Prostate gland (tissue), 2 donors: ENCODE data around the gene ITPR2. TPM values are rescaled to one million over a fixed set of nuclear protein-coding genes. Genes with fewer than 3 reads are reported as not detected.

Experiments used
- DNase-seq: peaks from one replicate; pipeline ENCODE4 v3.0.0-alpha.2; 2019; ENCODE audit warnings: low spot score
- H3K27ac ChIP-seq, 2 donors: fragments of 200-600 bp; sonication (generic); 2 replicates each; pipeline ENCODE4 v1.5.1; 2017 to 2019
- H3K27me3 ChIP-seq: fragments of 200-600 bp; sonication (generic); replicated peaks from 2 replicates; pipeline ENCODE4 v1.5.1; 2019; ENCODE audit not compliant: insufficient read depth
- H3K36me3 ChIP-seq, 2 donors: fragments of 200-600 bp; sonication (generic); 1 replicate in 1 of 2; 2 replicates in 1 of 2; pipeline versions ENCODE4 v1.5.1 to v1.8.1; 2017 to 2019
- H3K4me1 ChIP-seq: fragments of 200-600 bp; sonication (generic); replicated peaks from 2 replicates; pipeline ENCODE4 v1.5.1; 2019
- H3K4me3 ChIP-seq, 2 donors: fragments of 200-600 bp; sonication (generic); 2 replicates each; pipeline ENCODE4 v1.5.1; 2017 to 2019
- H3K9me3 ChIP-seq: fragments of 200-600 bp; sonication (generic); 2 replicates; pipeline ENCODE4 v1.5.1; 2017
- POLR2A ChIP-seq: fragments of 450-650 bp; IDR thresholded peaks from one replicate; pipeline ENCODE4 v1.6.1; 2016; ENCODE audit warnings: antibody characterized with exemption, mild to moderate bottlenecking
- POLR2AphosphoS5 ChIP-seq: sonication (generic); formaldehyde crosslinking; IDR thresholded peaks from one replicate; pipeline ENCODE4 v1.6.1; 2017; ENCODE audit warnings: antibody characterized with exemption
- WGBS: methylation state at CpG from one replicate; pipeline ENCODE4 v1.1.5; 2018; 5-methylcytosine and 5-hydroxymethylcytosine counted together
- intact Hi-C: fragments of 100-400 bp; cut with DNase I; formaldehyde crosslinking; loops from one replicate; pipeline ENCODE4 v1.14.2; 2022
- total RNA-seq, 2 donors: library from RNA; depleted of rRNA; stranded (reverse); fragments of >200 nt; gene quantifications; one replicate each; pipeline ENCODE4 v1.1.0, GENCODE V29; 2016
- TF ChIP-seq, protein P1 (sequence below), 4 experiments: fragments of 200-600 bp in 2 of 4; fragments of 450-650 bp in 2 of 4; sonication (generic) in 2 of 4; IDR thresholded peaks; 1 replicate in 3 of 4; 2 replicates in 1 of 4; pipeline ENCODE4 v1.5.1; 2016 to 2019; ENCODE audit warnings: antibody characterized with exemption in 4 of 4, mild to moderate bottlenecking in 2 of 4, moderate library complexity in 2 of 4

ITPR2 gene
- total RNA-seq, 2 donors from 2014 or later = 30.0 to 44.4 TPM

DNA sequence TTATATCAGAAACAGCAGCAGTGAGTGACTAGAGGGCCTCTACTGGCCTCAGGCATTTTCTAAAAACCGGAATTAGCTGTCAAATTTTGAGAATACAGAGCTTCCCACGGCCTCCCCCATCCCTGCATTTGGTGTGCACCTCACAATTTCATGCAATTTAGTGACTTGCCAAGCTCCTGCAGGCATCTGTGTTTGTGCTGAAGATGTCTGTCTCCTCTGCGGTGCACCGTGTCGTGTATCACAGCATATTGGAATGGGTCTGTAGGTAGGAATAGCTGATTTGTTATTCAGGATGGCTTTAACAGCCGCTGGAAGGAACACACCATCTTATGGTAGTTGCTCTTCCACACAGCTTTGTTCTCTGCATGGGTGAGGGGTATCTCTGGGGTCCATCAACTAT is 497.3 kb downstream of the ITPR2 start:
- Histone ChIP-seq H3K27me3 (no peaks in the 10 kb centered on the region), H3K4me1 (no peaks in the 10 kb centered on the region), H3K9me3 (no peaks in the 10 kb centered on the region), H3K4me3 (no peak overlapping the region), H3K36me3 (no peaks in the 10 kb centered on the region), H3K27ac (no peak overlapping the region)
- TF ChIP-seq, protein P1, sequence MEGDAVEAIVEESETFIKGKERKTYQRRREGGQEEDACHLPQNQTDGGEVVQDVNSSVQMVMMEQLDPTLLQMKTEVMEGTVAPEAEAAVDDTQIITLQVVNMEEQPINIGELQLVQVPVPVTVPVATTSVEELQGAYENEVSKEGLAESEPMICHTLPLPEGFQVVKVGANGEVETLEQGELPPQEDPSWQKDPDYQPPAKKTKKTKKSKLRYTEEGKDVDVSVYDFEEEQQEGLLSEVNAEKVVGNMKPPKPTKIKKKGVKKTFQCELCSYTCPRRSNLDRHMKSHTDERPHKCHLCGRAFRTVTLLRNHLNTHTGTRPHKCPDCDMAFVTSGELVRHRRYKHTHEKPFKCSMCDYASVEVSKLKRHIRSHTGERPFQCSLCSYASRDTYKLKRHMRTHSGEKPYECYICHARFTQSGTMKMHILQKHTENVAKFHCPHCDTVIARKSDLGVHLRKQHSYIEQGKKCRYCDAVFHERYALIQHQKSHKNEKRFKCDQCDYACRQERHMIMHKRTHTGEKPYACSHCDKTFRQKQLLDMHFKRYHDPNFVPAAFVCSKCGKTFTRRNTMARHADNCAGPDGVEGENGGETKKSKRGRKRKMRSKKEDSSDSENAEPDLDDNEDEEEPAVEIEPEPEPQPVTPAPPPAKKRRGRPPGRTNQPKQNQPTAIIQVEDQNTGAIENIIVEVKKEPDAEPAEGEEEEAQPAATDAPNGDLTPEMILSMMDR (IDR thresholded peaks at IDR 0.05) = no peak
- TF ChIP-seq POLR2A (no peak), POLR2AphosphoS5 (no peak)
- 88% methylated on average over 6 of the region's 6 CpGs for WGBS
- DNase-seq = no peak
- intact Hi-C loops = no loop called here

DNA sequence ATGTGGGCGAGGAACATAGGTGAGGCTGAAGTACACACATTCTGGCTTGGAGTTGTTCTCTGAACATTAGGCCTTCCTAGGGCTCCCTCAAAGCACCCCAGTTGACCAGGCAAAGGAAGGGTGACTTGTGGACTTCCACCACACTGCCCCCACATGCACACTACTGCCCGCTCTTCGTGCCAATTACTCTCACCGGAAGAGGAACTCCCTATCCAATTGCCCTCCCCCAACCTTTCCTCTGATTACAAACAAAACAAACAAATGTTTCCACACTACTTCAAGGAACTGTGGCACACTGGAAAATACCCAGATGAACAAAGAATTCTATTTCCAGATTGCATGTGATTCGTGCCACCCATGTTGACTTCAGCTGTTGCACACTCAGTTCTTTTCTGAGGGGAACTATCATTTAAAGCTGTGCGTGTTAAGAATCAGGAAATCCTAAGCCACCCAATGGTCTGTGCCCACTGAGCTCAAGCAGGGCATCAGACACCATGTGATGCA is 498.3 kb downstream of the ITPR2 start:
- H3K4me1 ChIP-seq = no peaks in the 10 kb centered on the region
- WGBS = 88% methylated on average over 6 of the region's 6 CpGs
- intact Hi-C loops = no loop called here
- no peak for DNase-seq
- H3K4me3 ChIP-seq = no peak overlapping the region
- H3K27ac ChIP-seq = no peak overlapping the region
- H3K36me3 ChIP-seq = no peaks in the 10 kb centered on the region
- TF ChIP-seq, protein P1 (IDR thresholded peaks at IDR 0.05) = no peak
- TF ChIP-seq POLR2AphosphoS5 = no peak
- TF ChIP-seq POLR2A = no peak
- no peaks in the 10 kb centered on the region for H3K27me3 ChIP-seq
- H3K9me3 ChIP-seq = no peaks in the 10 kb centered on the region

DNA sequence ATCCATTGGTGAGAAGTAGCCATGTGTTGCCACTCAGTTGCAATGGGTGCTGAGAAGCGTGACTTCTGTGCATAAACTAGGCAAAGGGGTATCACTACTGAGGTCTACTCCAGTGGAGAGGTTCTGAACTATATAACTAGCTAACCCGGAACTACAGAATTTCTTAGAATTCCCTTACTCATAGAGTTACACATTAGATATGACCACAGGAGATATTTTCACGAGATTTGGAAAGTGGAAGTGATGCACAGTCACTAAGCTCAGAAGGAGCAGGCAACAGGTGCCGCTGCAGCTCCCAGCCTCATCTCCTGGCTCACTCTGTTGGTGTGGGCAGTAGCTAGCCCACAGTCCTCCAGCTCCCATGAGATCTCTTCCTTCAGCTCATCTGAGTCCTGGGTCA is 501.0 kb downstream of the ITPR2 start:
- Histone ChIP-seq H3K4me3 (no peak overlapping the region), H3K4me1 (no peaks in the 10 kb centered on the region), H3K9me3 (no peaks in the 10 kb centered on the region), H3K27me3 (no peaks in the 10 kb centered on the region), H3K27ac (no peak overlapping the region), H3K36me3 (no peaks in the 10 kb centered on the region)
- no peak for DNase-seq
- TF ChIP-seq POLR2A (no peak), POLR2AphosphoS5 (no peak)
- TF ChIP-seq, protein P1 (IDR thresholded peaks at IDR 0.05) = no peak
- intact Hi-C loops = no loop called here
- 94% methylated on average over 4 of the region's 4 CpGs for WGBS

DNA sequence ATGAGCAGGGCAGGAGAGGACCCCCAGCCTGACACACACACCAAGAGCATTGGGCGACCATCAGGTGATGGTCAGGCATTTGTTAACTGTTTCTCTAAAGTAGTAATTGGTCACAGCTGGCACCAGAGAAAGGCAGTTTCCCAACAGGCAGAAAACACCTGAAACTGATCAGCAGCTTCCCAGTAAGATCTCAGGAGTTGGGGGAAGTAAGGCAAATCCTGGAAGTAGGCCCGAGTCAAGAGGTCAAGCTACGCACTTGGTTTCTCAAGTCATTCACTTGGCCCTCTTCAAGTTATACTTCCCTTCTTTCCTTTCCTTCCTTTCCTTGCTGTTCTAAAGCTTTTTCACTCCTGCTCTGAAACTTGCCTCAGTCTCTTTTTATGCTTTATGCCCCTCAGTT is 501.9 kb downstream of the ITPR2 start:
- TF ChIP-seq, protein P1 (IDR thresholded peaks at IDR 0.05) = no peak
- TF ChIP-seq POLR2A (no peak), POLR2AphosphoS5 (no peak)
- no peaks in the 10 kb centered on the region for H3K9me3 ChIP-seq
- DNase-seq = no peak
- intact Hi-C loops = no loop called here
- no peaks in the 10 kb centered on the region for H3K36me3 ChIP-seq
- no peaks in the 10 kb centered on the region for H3K27me3 ChIP-seq
- H3K4me1 ChIP-seq = no peaks in the 10 kb centered on the region
- no peak overlapping the region for H3K4me3 ChIP-seq
- no peak overlapping the region for H3K27ac ChIP-seq
- 89% methylated on average over 3 of the region's 3 CpGs for WGBS

DNA sequence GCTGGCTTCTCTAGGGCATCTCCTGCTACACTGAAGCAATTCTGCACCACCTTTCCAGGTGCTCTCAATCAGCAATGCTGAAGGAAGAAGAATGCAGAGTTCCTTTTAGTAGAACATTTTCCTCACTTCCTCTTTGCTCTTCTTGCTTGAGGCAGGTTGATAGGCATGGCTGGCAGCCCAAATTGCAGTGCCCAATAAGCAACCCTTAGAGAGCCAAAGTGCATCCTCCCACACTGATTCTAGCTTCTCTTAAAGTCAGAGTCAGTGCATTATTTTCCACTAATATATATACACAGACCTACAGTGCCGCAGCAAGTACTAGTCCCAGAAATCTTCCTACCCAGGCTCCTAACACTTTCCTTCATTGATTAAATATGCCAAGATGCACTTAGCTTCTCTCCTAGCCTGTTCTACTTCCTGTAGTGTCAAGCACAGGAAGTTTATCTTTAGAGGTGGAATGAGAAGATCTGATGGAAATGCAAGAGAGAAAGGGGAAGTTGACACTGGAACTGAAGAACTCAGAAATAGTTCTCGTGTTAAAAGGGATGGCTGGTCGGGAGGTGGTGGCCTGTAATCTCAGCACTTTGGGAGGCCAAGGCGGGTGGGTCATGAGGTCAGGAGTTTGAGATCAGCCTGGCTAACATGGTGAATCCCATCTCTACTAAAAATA is 504.9 kb downstream of the ITPR2 start:
- Histone ChIP-seq H3K27me3 (no peaks in the 10 kb centered on the region), H3K27ac (no peak overlapping the region), H3K36me3 (no peaks in the 10 kb centered on the region), H3K9me3 (no peaks in the 10 kb centered on the region), H3K4me3 (no peak overlapping the region), H3K4me1 (no peaks in the 10 kb centered on the region)
- no peak for DNase-seq
- 67% methylated on average over 4 of the region's 4 CpGs for WGBS
- TF ChIP-seq, protein P1 (IDR thresholded peaks at IDR 0.05) = no peak
- no peak for TF ChIP-seq POLR2AphosphoS5
- TF ChIP-seq POLR2A = no peak
- intact Hi-C loops = no loop called here
